GM18502 (cell line): ENCODE data around the gene AKAP6.

Experiments
- ATAC-seq: cut with Tn5 transposase; IDR thresholded peaks from one replicate; pipeline ENCODE4 v1.9.1; 2021; ENCODE audit warnings: mild to moderate bottlenecking; ENCODE audit not compliant: unreplicated experiment, poor library complexity

AKAP6 gene

DNA sequence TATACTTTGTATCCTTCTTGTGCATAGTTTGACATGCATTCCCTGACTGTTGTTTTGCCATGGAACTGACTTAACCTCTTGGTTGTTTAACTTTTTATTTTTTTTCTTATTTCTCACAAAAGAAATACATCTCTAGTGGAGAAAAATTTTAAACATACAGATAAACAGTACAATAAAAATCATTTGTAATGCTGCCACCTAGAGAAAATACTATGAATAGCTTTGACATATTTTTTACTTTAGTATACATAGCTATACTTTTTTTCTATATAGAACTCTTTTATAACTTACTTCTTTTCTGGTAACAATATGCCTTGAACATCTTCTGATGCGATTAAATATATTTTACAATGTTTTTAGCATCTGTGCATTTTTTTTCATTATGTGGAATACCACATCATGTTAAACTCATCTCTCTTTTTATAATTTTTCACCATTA is 184.5 kb downstream of the AKAP6 start:
- ATAC-seq = no peak

DNA sequence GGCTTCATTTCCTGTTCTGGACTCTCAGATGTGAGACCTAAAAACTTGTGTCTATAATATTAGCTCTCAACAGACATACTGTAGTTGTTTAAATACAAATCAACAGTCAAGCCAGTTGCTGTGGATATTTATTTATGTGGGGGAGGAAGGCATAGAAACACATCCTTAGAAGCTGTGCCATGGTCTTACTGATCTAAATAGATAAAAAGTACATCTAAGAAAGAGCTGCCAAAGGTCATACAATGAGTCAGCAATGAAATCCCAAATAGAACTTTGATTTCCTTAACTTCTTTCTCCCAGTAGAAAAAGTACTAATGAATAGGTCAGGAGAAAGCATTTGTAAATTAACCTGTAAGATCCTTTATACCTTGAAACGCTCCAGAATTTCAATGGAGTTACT is 185.1 kb downstream of the AKAP6 start:
- ATAC-seq = no peak

DNA sequence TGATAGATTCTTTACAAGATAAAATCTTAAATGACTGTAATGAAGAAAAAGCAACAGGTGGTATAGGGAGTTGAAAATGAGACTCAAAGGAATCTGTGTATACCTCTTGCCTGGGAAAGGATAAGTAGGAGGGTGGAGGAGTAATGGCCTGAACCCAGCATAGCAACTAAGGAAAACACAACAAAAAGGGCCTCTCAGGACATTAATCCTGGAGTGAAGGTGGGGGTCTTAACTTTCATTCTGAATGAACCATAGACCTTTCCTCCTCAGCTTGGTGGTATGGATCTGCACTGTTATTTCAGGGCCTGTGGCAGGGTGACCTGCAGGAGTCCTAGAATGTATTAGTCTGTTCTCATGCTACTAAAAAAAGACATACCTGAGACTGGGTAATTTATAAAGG is 185.6 kb downstream of the AKAP6 start:
- no peak for ATAC-seq

DNA sequence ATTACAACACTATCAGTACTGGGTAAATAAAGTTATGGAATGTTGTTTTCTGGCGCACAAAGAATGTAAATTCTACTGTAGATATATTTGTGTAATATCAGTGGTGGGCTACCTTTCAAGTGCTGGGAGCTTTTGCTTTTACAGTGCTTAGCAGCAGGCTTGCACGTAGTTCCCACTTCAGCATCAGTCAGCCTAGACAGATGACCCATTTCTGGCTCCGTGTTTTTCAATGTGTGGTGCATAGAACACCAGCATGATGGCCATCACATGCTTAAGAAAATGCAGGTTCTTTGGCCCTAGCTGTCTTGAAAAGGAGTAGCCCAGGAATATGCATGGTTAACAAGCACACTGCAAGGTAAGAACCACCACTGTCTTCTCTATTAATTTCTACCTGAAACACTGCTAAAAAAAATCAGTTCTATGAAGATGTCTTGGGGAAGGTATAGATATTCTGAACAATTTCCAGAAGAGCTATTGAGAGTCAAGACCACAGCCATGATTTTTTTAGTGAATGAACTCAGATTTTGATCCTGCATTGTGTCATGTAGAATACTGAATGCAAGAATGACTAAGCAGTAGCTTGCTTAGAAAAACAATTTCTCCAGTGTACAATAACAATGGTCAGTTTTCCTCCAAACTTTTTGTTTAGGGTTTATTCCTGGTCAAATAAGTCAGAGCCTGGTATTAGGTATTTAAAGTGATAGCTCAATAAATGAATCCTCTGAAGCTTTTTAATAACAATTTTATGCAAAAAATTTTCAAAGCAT is 195.7 kb downstream of the AKAP6 start:
- no peak for ATAC-seq

DNA sequence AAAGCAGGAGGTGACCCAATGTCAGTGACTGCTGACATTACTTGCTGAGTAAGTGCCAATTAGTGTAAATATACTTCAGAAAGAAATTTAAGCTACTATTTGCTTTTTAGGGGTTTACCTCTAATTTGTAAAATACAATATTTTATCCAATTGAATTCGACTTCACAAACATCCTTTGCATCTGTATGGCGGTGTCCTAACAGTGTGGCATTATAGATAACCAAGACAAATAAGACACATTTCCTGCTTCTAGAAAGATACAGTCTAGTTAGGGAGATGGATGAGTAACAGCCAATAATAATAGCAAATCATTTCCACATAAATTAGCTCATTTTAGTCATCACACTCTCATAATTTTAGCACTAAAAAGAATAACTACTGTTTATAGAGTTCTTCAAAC is 196.5 kb downstream of the AKAP6 start:
- ATAC-seq = no peak

DNA sequence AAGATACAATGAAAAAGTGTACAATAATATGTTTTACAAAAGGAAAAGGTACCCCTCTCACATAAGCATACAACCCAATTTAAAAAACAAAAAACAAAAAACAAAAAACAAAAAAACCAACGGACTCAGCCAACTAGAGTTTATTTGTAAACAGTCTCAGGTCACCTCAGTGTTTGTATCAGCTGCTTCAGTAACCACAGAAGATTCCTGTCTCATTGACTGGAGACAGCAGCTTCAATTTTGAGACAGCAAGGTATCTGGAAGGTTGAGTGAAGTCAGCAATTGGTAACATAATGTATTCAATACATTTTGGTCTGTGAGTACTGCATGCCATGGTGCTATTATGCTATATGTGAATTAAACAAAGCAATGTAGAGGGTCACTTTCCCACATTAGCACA is 201.7 kb downstream of the AKAP6 start:
- ATAC-seq = no peak

DNA sequence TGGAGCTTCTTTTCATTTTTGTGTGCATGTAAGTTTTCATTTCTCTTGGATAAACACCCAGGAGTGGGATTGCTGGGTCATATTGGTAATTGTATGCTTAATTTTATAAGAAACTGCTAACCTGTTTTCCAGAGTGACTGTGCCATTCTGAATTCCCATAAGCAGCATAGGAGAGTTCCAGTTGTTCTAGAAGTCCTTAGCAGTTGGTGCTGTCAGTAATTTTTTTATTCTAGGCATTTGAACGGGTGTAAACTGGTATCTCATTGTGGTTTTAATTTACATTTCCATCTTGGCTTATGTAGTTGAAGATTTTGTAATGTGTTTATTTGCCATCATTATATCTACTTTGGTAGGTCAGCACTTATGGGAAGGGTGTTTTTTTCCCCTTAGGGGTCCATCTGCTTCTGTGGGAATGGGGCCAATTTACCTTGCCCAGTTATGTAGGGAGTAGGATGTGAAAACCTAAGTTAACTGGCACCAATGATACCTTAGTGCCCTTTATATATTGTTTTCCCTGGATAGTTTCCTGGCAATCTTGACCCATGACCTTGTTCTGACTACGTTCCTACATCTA is 202.9 kb downstream of the AKAP6 start:
- no peak for ATAC-seq

DNA sequence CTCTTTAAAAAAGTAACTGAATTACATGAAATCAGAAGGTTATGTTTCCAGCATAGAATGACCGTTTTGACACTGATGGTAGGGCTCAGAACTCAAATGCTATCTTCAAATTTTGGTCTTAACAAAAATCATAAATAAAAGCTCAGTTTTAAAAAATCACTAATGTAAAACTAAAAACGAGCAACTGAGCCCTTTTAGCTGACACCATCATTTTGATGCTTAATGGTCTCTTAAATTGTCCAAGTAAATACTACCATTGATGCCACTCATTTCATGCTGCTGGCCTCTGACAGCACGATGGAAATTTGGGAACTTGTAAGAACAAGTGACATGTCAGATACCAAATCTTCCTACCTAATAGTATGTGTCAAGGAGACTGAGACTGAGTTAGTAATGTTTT is 205.0 kb downstream of the AKAP6 start:
- no peak for ATAC-seq

DNA sequence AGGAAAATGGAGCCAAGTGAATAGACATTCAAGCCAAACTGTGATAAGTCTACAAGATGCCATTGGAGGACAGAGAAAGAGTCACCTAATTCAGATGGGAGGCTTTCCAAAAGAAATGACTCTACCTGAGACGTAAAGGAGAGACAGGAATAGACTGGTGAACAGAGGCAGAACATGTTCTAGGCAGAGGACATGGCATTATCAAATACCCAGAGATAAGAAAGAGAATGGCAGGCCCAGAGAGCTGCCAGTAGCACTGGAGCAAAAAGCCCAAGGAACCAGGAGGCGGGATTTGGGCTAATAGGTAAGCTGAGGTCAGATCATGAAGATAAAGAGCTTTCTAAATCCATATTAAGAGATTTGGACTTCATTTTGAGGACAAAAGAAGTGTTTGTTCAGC is 207.1 kb downstream of the AKAP6 start:
- ATAC-seq = no peak

DNA sequence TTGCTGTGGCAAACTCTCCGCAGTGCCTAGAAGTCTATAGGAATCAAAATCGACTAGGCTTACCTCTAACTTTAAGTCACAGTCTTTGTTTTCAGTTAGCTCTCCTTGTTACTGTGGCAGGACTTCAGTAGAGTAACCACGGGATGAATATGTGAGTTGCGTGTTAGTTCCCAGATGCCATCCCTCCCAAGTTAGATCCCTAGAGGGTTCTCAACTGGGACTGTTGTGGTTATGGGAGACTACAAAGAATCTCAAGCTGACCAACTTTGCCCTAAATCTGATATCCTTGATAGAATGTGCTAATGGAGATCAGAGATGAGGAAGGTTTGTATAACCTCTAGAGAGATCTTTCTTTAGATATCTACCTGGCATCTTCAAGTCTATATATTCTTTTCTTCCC is 208.1 kb downstream of the AKAP6 start:
- ATAC-seq = no peak

DNA sequence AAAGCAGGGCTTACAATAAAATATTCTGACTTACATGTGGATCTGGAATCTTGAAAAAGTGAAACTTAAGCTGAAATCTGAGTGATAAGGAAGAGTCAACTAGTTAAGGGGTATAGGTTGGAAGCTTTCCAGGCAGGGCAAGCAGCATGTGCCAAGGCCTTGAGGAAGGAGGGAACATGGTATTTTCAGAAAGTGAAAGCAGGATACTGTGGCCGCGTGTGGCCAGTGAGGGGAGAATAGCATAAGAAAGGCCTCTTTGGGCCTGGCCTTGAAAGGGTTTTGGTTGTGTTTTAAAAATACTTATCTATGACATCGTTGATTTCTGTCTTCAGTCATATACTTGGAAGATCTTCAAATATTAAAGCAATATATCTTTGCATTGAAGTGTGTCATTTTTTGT is 213.4 kb downstream of the AKAP6 start:
- no peak for ATAC-seq

DNA sequence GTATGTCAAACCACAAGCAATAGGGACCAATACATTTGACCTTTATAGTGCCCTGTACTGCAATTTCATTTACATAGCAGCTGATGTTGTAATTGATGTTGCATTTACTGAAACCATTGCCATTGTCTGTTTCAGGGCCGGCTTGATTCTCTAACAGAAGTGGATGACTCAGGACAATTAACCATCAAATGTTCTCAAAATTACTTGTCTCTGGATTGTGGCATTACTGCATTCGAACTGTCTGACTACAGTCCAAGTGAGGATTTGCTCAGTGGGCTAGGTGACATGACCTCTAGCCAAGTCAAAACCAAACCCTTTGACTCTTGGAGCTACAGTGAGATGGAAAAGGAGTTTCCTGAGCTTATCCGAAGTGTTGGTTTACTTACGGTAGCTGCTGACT is 216.0 kb downstream of the AKAP6 start:
- ATAC-seq = no peak

DNA sequence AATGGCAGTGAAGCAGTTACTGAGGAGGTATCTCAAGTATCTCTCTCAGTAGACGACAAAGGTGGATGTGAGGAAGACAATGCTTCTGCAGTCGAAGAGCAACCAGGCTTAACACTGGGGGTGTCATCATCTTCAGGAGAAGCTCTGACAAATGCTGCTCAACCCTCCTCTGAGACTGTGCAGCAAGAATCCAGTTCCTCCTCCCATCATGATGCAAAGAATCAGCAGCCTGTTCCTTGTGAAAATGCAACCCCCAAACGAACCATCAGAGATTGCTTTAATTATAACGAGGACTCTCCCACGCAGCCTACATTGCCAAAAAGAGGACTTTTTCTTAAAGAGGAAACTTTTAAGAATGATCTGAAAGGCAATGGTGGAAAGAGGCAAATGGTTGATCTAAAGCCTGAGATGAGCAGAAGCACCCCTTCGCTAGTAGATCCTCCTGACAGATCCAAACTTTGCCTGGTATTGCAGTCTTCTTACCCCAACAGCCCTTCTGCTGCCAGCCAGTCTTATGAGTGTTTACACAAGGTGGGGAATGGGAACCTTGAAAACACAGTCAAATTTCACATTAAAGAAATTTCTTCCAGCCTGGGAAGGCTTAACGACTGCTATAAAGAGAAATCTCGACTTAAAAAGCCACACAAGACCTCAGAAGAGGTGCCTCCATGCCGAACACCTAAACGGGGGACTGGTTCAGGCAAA is 216.6 kb downstream of the AKAP6 start:
- no peak for ATAC-seq

DNA sequence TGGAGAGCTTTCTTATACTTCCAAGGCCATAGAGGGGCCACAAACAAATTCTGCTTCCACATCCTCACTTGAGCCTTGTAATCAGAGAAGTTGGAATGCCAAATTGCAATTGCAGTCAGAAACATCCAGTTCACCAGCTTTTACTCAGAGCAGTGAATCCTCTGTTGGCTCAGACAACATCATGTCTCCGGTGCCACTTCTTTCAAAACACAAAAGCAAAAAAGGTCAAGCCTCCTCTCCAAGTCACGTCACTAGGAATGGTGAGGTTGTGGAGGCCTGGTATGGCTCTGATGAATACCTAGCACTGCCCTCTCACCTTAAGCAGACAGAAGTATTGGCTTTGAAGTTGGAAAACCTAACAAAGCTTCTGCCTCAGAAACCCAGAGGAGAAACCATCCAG is 217.1 kb downstream of the AKAP6 start:
- ATAC-seq = no peak

DNA sequence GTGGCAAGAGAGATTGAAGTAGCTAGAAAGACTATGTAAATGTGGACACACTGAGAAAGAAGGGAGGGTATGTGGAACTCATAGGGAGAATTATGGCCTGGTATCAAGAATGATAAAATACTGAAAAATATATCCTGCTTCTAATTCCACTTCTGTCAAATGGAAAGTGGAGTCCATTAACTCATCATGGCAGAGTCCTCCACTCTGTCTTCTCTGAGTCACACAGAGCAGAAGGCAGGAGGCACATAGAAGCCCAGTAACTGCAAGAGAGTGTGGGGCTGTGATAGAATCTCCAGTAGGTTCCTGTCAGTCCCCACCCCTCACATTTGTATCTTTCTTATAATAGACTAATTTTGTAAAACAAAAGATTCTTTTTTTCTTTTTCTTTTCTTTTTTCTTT is 223.7 kb downstream of the AKAP6 start:
- no peak for ATAC-seq

DNA sequence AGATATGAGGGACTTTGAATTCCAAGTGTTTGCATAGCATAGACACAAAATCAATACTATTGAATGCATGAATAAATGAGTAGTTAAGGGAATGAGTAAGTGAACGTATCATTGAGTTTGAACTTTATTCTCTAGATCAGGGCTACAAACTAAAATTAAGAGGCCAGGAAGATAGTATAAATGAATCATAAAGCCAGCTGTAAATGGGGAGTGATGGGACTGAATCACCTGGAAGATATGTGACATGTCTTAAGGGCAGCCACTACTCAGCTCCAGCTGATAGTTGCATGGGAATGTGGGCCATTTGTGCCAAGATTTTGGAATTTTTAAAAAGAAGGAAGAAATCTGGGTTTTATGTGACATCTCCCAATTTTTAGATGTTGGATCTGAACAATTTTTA is 229.9 kb downstream of the AKAP6 start:
- no peak for ATAC-seq

DNA sequence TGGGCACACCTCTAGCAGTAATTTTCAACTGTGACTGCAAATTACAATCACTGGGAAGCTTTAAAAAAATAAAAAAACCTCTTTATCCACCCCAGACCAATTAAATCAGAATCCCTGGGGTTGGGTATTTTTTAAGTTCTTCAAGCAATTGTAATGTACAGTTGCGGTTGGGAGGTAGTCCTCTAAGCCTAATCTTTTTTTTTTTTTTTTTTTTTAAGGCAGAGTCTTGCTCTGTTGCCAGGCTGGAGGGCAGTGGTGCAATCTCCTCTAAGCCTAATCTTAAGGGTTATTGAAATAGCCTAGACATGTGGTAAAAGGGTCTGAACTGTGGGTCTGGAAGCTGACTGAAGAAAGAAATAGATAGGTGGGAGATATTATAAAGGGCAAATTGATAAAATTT is 230.5 kb downstream of the AKAP6 start:
- ATAC-seq = no peak

DNA sequence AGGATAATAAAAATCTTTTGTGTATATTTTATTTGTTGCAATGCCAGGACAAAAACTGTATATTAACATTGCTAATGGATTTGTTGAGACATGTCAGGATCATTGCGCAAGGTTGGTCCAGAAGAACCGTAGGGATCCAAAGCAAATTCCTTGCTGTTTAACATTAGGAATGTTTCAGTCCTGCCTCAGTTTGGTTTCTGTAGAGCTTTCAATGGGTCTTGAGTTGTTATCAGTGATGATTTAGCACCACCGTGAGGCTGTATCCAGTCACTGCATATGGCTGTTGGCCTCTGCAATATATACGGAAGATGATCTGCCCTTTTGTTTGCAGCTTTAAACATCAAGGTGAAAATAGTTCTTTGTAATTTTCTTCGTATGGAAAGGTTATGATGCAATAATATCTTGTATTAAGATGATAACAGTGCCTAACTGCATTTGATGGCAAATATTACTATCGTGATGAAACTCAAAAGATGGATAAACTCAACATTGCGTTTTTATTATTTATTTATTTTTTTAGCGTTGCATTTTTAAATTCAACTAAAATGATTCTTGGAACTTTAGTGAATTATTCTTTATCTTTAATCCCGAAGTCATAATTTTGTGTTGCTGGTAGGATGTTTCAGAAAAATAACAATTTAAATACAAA is 231.2 kb downstream of the AKAP6 start:
- peak; percentile 87 for ATAC-seq

DNA sequence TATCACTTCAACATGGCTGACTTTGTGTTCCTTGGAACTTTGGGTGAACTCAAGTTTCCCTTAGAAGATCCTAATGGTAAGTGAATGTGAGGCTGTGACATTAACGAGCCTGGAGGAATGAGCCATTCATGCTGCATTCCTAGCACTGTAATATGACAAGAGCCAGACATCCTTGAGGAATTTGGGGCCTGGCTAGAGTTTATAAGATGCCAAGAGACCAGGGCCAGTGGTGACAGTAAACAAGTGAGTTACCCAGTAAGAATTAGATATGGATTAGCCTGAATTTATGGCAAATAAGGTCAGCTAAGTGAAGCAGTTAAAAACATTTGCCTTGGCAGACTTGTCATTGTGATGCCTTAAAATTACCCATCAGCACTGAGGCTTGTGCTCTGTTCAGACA is 232.4 kb downstream of the AKAP6 start:
- ATAC-seq = no peak

DNA sequence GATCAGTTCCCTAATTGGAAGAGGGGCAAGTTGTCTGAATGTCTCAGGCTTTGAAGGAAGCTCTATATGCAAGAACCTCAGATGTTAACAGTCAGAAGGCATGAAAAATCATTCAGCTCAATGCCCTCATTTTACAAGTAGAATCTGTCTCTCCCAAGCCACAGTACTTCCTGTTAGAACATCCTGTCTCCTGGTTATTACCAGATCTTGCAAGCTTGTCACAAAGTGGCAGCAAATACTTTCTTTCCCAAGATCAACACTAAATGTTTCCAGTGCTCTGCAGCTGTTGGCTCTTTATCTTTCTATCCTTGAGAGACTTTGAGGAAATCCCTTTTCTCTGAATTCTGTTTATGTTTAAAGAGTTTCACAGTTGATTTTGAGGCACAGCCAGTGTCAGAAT is 235.5 kb downstream of the AKAP6 start:
- ATAC-seq = peak; percentile 50

DNA sequence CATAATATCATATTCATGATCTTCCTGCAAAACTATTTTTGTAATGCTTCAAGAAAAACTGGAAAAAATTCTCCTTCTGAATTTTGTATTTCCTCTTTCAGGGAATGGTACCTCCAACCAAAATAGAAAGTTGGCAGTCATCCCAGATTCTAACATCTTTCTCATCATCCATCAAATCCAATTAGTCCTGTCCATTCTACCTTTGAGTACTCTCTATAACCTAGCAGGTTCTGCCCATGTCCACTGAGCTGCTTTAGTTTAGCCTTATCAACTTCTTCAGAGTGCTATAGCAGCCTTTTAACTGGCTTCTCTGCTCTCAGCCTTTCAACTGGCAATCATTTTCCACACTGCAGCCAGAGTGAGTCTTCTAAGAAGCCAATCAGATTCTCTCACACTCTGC is 236.2 kb downstream of the AKAP6 start:
- ATAC-seq = no peak
